Measurements from ENCODE around the gene UBD.

- TF ChIP-seq CTCF (IDR thresholded peaks at IDR 0.05) (no peak), POLR2A (IDR thresholded peaks at IDR 0.05) (no peak), POLR2AphosphoS5 (IDR thresholded peaks at IDR 0.05) (no peak)
Observed at GRCh38 chr6:29558439-29559079, 973 bp downstream of the UBD start.
